ENCODE data around the gene RGS3. TPM values are rescaled to one million over a fixed set of nuclear protein-coding genes. Genes with fewer than 3 reads are reported as not detected.
A peak's percentile ranks its signal among the peaks of the same experiment; 100 is the strongest.

RGS3 gene
- total RNA-seq, 2 donors from 2014 or later, result 170 to 202 TPM

GRCh38 chr9:113542006-113542405, 78.5 kb downstream of the RGS3 start:
- peaks cover 8 to 41% of the 10 kb centered on the region in 2 donors for H3K4me1 ChIP-seq (ENCODE audit: control insufficient read depth in 1 of 2, low read depth in 2 of 2)
- H3K27ac ChIP-seq, result no peak overlapping the region
- no peak overlapping the region for H3K4me3 ChIP-seq
- no peak for TF ChIP-seq CTCF (IDR thresholded peaks at IDR 0.05)
- no peaks in the 10 kb centered on the region for H3K27me3 ChIP-seq (replicated peaks; ENCODE audit: insufficient read depth)
- H3K9me3 ChIP-seq, result no peaks in the 10 kb centered on the region
- ATAC-seq (ENCODE audit: insufficient number of reproducible peaks, low FRiP score, low read depth) (no peak), DNase-seq (ENCODE audit: low spot score) (no peak)
- peaks cover 13% of the 10 kb centered on the region for H3K36me3 ChIP-seq

- TF ChIP-seq CTCF (IDR thresholded peaks at IDR 0.05), result no peak
- Histone ChIP-seq H3K4me3 (no peak overlapping the region), H3K9me3 (no peaks in the 10 kb centered on the region), H3K27ac (peak overlapping the region in 1 of 2 donors; percentile 2), H3K36me3 (peaks cover 13% of the 10 kb centered on the region), H3K4me1 (ENCODE audit: control insufficient read depth in 1 of 2, low read depth in 2 of 2) (peaks cover 3 to 40% of the 10 kb centered on the region in 2 donors), H3K27me3 (replicated peaks; ENCODE audit: insufficient read depth) (no peaks in the 10 kb centered on the region)
- ATAC-seq (ENCODE audit: insufficient number of reproducible peaks, low FRiP score, low read depth), result no peak
- DNase-seq (ENCODE audit: low spot score), result no peak
Observed at GRCh38 chr9:113542741-113543140, 79.2 kb downstream of the RGS3 start.

GRCh38 chr9:113543296-113543981, 79.9 kb downstream of the RGS3 start:
- H3K36me3 ChIP-seq, result peaks cover 13% of the 10 kb centered on the region
- no peaks in the 10 kb centered on the region for H3K9me3 ChIP-seq
- ATAC-seq (ENCODE audit: insufficient number of reproducible peaks, low FRiP score, low read depth) (no peak), DNase-seq (ENCODE audit: low spot score) (no peak)
- no peak for TF ChIP-seq CTCF (IDR thresholded peaks at IDR 0.05)
- no peaks in the 10 kb centered on the region for H3K27me3 ChIP-seq (replicated peaks; ENCODE audit: insufficient read depth)
- no peak overlapping the region for H3K4me3 ChIP-seq
- H3K27ac ChIP-seq, result no peak overlapping the region
- peaks cover 8 to 40% of the 10 kb centered on the region in 2 donors for H3K4me1 ChIP-seq (ENCODE audit: control insufficient read depth in 1 of 2, low read depth in 2 of 2)

- DNase-seq (ENCODE audit: low spot score), result no peak
- ATAC-seq (ENCODE audit: insufficient number of reproducible peaks, low FRiP score, low read depth), result no peak
- H3K4me3 ChIP-seq, result no peak overlapping the region
- H3K36me3 ChIP-seq, result peaks cover 13% of the 10 kb centered on the region
- TF ChIP-seq CTCF (IDR thresholded peaks at IDR 0.05), result no peak
- peaks cover 12 to 40% of the 10 kb centered on the region in 2 donors for H3K4me1 ChIP-seq (ENCODE audit: control insufficient read depth in 1 of 2, low read depth in 2 of 2)
- no peaks in the 10 kb centered on the region for H3K27me3 ChIP-seq (replicated peaks; ENCODE audit: insufficient read depth)
- no peaks in the 10 kb centered on the region for H3K9me3 ChIP-seq
- H3K27ac ChIP-seq, result no peak overlapping the region
Observed at GRCh38 chr9:113543982-113544303, 80.4 kb downstream of the RGS3 start.

- Histone ChIP-seq H3K27ac (no peak overlapping the region), H3K27me3 (replicated peaks; ENCODE audit: insufficient read depth) (no peaks in the 10 kb centered on the region), H3K4me3 (no peak overlapping the region), H3K9me3 (no peaks in the 10 kb centered on the region), H3K36me3 (peaks cover 13% of the 10 kb centered on the region), H3K4me1 (ENCODE audit: control insufficient read depth in 1 of 2, low read depth in 2 of 2) (peaks cover 16 to 43% of the 10 kb centered on the region in 2 donors)
- no peak for DNase-seq (ENCODE audit: low spot score)
- no peak for ATAC-seq (ENCODE audit: insufficient number of reproducible peaks, low FRiP score, low read depth)
- TF ChIP-seq CTCF (IDR thresholded peaks at IDR 0.05), result no peak
Observed at GRCh38 chr9:113545068-113545467, 81.5 kb downstream of the RGS3 start.

Measured in thoracic aorta (tissue), 2 donors.